Measurements from ENCODE around the gene PRSS38.

GRCh38 chr1:227855687-227856086 is 40.2 kb downstream of the PRSS38 start:
- TF ChIP-seq, protein P1, sequence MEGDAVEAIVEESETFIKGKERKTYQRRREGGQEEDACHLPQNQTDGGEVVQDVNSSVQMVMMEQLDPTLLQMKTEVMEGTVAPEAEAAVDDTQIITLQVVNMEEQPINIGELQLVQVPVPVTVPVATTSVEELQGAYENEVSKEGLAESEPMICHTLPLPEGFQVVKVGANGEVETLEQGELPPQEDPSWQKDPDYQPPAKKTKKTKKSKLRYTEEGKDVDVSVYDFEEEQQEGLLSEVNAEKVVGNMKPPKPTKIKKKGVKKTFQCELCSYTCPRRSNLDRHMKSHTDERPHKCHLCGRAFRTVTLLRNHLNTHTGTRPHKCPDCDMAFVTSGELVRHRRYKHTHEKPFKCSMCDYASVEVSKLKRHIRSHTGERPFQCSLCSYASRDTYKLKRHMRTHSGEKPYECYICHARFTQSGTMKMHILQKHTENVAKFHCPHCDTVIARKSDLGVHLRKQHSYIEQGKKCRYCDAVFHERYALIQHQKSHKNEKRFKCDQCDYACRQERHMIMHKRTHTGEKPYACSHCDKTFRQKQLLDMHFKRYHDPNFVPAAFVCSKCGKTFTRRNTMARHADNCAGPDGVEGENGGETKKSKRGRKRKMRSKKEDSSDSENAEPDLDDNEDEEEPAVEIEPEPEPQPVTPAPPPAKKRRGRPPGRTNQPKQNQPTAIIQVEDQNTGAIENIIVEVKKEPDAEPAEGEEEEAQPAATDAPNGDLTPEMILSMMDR (conservative IDR thresholded peaks at IDR 0.05; ENCODE audit: low read depth in 2 of 2): no peak
- TF ChIP-seq POLR2AphosphoS5 (IDR thresholded peaks at IDR 0.05; ENCODE audit: low read depth) (no peak), EZH2 (IDR thresholded peaks at IDR 0.05; ENCODE audit: low read depth, unreplicated experiment) (no peak), ZNF331 (CRISPR knock-in tag; IDR thresholded peaks at IDR 0.05; ENCODE audit: low read depth) (no peak)
